ENCODE measurements around the gene PPP1R13B. TPM values are rescaled to one million over a fixed set of nuclear protein-coding genes. Genes with fewer than 3 reads are reported as not detected.

PPP1R13B gene
- polyA plus RNA-seq, 1 of the 3 experiments (the other 2 are of a cell fraction), result 5.7 TPM

DNA sequence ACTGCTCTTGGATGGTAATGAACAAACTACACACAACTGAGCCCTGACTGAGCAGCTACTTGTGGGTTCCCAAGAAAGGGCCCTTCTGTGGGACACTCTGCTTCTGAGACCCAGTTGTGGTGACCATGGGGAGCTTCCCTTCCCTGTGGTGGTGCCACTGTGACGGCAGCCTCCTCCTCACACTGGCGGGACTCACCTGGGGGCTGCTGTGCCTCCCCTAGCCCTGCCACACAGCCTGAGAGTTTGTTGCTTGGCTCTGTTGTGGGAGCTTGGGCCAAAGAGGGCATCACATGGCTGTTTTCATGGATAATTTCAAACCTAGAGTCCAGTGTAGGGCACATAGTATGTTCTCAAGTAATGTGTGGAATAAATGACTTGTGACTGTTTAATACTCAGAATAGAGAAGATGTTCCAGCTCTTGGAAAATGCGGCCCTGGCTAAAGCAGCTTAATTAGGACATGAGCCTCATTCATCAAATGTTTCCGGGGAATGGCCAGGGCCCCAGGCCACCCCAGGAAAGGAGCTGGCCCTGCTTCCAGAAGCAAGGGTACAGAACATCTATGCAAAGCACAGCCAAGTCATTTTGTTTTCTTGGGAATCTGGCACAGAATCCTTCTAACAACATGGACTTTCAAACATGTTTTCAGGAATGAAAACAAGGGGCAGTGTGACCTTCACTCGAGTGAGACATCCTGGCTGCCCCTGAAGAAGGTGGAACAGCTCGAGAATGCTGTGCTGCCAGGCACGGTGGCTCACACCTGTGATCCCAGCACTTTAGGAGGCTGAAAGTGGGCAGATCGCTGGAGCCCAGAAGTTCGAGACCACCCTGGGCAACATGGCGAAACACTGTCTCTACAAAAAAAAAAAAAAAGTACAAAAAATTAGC lies 110.6 kb downstream of the PPP1R13B start:
- H3K36me3 ChIP-seq (replicated peaks in 1 of 2; ENCODE audit: control insufficient read depth in 1 of 2, insufficient read depth in 2 of 2, low read length in 1 of 2), result peaks cover 9 to 56% of the 10 kb centered on the region in 2 experiments
- H3F3A ChIP-seq (replicated peaks; ENCODE audit: insufficient read depth), result no peaks in the 10 kb centered on the region
- POLR2A ChIA-PET, result interaction anchor here (0.7 kb wide), 1 partner anchor 21 kb away, joined by 3 read pairs; no protein-coding TSS in a partner anchor
- no peak overlapping the region for H3K27ac ChIP-seq (ENCODE audit: low read depth in 2 of 2, low read length in 1 of 2)
- H4K20me1 ChIP-seq (ENCODE audit: insufficient read depth), result no peaks in the 10 kb centered on the region
- 91% methylated on average over 9 of the region's 10 CpGs for WGBS (ENCODE audit: low lambda C conversion rate)
- H3K4me2 ChIP-seq, result no peak overlapping the region
- H3K27me3 ChIP-seq (ENCODE audit: insufficient read depth), result no peaks in the 10 kb centered on the region
- H3K4me1 ChIP-seq (ENCODE audit: control insufficient read depth in 1 of 2, insufficient read depth in 2 of 2, low read depth in 1 of 2, low read length in 1 of 2), result no peaks in the 10 kb centered on the region; a peak in 1 of 4 replicates
- no peak overlapping the region for H2AFZ ChIP-seq (ENCODE audit: low read depth)
- TF ChIP-seq, protein P1, sequence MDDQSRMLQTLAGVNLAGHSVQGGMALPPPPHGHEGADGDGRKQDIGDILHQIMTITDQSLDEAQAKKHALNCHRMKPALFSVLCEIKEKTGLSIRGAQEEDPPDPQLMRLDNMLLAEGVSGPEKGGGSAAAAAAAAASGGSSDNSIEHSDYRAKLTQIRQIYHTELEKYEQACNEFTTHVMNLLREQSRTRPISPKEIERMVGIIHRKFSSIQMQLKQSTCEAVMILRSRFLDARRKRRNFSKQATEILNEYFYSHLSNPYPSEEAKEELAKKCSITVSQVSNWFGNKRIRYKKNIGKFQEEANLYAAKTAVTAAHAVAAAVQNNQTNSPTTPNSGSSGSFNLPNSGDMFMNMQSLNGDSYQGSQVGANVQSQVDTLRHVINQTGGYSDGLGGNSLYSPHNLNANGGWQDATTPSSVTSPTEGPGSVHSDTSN (IDR thresholded peaks at IDR 0.05), result no peak
- TF ChIP-seq POLR2AphosphoS5 (IDR thresholded peaks at IDR 0.05; ENCODE audit: low read depth, low read length) (no peak), FOXJ3 (CRISPR knock-in tag; IDR thresholded peaks at IDR 0.05) (no peak), SMC3 (IDR thresholded peaks at IDR 0.05; ENCODE audit: low read depth, low read length) (no peak), JUND (IDR thresholded peaks at IDR 0.05) (no peak), RFX5 (IDR thresholded peaks at IDR 0.05; ENCODE audit: low read length) (no peak), GABPA (IDR thresholded peaks at IDR 0.05; ENCODE audit: low read depth) (no peak), ELF1 (IDR thresholded peaks at IDR 0.05) (no peak), EP300 (IDR thresholded peaks at IDR 0.05; ENCODE audit: borderline replicate concordance in 1 of 2, low read depth in 1 of 2, low read length in 1 of 2) (no peak)
- TF ChIP-seq, protein P2, sequence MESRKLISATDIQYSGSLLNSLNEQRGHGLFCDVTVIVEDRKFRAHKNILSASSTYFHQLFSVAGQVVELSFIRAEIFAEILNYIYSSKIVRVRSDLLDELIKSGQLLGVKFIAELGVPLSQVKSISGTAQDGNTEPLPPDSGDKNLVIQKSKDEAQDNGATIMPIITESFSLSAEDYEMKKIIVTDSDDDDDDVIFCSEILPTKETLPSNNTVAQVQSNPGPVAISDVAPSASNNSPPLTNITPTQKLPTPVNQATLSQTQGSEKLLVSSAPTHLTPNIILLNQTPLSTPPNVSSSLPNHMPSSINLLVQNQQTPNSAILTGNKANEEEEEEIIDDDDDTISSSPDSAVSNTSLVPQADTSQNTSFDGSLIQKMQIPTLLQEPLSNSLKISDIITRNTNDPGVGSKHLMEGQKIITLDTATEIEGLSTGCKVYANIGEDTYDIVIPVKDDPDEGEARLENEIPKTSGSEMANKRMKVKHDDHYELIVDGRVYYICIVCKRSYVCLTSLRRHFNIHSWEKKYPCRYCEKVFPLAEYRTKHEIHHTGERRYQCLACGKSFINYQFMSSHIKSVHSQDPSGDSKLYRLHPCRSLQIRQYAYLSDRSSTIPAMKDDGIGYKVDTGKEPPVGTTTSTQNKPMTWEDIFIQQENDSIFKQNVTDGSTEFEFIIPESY (IDR thresholded peaks at IDR 0.05; ENCODE audit: borderline replicate concordance, low read depth), result no peak
- no peak overlapping the region for H3K4me3 ChIP-seq (ENCODE audit: low read depth in 2 of 2, low read length in 1 of 2)
- no peaks in the 10 kb centered on the region for H3K79me2 ChIP-seq (ENCODE audit: insufficient read depth)
- H3K9me3 ChIP-seq, result no peaks in the 10 kb centered on the region
- no peaks in the 10 kb centered on the region for H3K9me2 ChIP-seq
- no peak for DNase-seq
- CTCF ChIA-PET, result interaction anchor here (0.6 to 1.8 kb wide), 6 partner anchors 10 to 284 kb away, joined by 3 to 4 read pairs (median 3); a partner anchor contains a TSS
- H3K9ac ChIP-seq, result no peak overlapping the region

DNA sequence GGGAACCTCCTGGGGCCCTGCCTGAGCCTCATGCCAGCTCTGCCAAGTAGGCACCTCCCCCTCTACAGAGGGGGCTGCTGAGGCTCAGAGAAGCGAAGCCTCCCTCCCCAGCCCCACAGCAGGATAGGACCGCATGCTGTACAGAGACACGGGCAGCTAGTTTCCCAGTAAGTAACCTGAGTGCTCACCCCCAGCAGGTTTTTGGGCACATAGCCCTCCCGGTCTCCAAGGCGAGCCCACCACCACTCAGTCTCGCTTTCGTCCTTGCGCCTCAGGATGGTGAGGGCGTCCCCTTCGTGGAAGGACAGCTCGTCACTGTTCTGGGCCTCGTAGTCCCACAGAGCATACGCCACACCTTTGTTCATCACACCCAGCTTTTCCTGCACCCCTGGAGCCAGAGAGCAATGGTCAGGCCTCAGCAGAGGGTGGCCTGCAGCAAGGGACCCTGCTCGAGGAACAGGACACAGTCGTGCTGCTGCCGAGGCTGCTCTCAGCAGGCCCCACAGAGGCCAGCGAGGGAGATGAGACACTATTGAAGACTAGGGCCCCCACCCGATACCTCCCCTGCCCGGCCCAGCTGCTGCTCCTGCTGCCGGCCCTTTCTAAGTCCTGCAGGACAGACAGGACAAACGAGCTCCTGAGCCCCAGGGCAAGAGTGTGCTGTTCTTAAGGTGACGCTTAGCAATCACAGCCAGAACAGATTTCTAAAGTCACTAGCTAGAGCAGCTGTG lies 111.4 kb downstream of the PPP1R13B start:
- no peak overlapping the region for H2AFZ ChIP-seq (ENCODE audit: low read depth)
- peaks cover 9 to 56% of the 10 kb centered on the region in 2 experiments for H3K36me3 ChIP-seq (replicated peaks in 1 of 2; ENCODE audit: control insufficient read depth in 1 of 2, insufficient read depth in 2 of 2, low read length in 1 of 2)
- no peaks in the 10 kb centered on the region for H4K20me1 ChIP-seq (ENCODE audit: insufficient read depth)
- H3K4me1 ChIP-seq (ENCODE audit: control insufficient read depth in 1 of 2, insufficient read depth in 2 of 2, low read depth in 1 of 2, low read length in 1 of 2), result no peaks in the 10 kb centered on the region
- ChIA-PET CTCF (interaction anchor here (0.6 to 1.8 kb wide), 7 partner anchors 9 to 283 kb away, joined by 3 to 4 read pairs (median 3); a partner anchor contains a TSS), POLR2A (interaction anchor here (0.6 kb wide), 1 partner anchor 338 kb away, joined by 3 read pairs; no protein-coding TSS in a partner anchor)
- DNase-seq, result no peak
- H3K27ac ChIP-seq (ENCODE audit: low read depth in 2 of 2, low read length in 1 of 2), result no peak overlapping the region; a peak in 1 of 4 replicates
- no peaks in the 10 kb centered on the region for H3K9me2 ChIP-seq
- no peaks in the 10 kb centered on the region for H3F3A ChIP-seq (replicated peaks; ENCODE audit: insufficient read depth)
- no peak overlapping the region for H3K9ac ChIP-seq
- no peak overlapping the region for H3K4me3 ChIP-seq (ENCODE audit: low read depth in 2 of 2, low read length in 1 of 2)
- WGBS (ENCODE audit: low lambda C conversion rate), result 90% methylated on average over 17 of the region's 22 CpGs
- H3K4me2 ChIP-seq, result no peak overlapping the region
- no peaks in the 10 kb centered on the region for H3K79me2 ChIP-seq (ENCODE audit: insufficient read depth)
- no peaks in the 10 kb centered on the region for H3K9me3 ChIP-seq
- no peaks in the 10 kb centered on the region for H3K27me3 ChIP-seq (ENCODE audit: insufficient read depth)
- TF ChIP-seq SMC3 (IDR thresholded peaks at IDR 0.05; ENCODE audit: low read depth, low read length), result no peak
- TF ChIP-seq, protein P3, sequence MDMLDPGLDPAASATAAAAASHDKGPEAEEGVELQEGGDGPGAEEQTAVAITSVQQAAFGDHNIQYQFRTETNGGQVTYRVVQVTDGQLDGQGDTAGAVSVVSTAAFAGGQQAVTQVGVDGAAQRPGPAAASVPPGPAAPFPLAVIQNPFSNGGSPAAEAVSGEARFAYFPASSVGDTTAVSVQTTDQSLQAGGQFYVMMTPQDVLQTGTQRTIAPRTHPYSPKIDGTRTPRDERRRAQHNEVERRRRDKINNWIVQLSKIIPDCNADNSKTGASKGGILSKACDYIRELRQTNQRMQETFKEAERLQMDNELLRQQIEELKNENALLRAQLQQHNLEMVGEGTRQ (IDR thresholded peaks at IDR 0.05; ENCODE audit: borderline replicate concordance, low read depth, low read length), result no peak
- TF ChIP-seq GATA2 (CRISPR knock-in tag; IDR thresholded peaks at IDR 0.05), result no peak
- TF ChIP-seq, protein P4, sequence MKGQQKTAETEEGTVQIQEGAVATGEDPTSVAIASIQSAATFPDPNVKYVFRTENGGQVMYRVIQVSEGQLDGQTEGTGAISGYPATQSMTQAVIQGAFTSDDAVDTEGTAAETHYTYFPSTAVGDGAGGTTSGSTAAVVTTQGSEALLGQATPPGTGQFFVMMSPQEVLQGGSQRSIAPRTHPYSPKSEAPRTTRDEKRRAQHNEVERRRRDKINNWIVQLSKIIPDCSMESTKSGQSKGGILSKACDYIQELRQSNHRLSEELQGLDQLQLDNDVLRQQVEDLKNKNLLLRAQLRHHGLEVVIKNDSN (IDR thresholded peaks at IDR 0.05; ENCODE audit: borderline replicate concordance, low read depth), result no peak
- no peak for TF ChIP-seq RXRA (IDR thresholded peaks at IDR 0.05; ENCODE audit: borderline replicate concordance, low read depth)
- no peak for TF ChIP-seq TCF12 (IDR thresholded peaks at IDR 0.05)
- no peak for TF ChIP-seq CHD2 (IDR thresholded peaks at IDR 0.05; ENCODE audit: low read length, partially characterized antibody)
- TF ChIP-seq, protein P5, sequence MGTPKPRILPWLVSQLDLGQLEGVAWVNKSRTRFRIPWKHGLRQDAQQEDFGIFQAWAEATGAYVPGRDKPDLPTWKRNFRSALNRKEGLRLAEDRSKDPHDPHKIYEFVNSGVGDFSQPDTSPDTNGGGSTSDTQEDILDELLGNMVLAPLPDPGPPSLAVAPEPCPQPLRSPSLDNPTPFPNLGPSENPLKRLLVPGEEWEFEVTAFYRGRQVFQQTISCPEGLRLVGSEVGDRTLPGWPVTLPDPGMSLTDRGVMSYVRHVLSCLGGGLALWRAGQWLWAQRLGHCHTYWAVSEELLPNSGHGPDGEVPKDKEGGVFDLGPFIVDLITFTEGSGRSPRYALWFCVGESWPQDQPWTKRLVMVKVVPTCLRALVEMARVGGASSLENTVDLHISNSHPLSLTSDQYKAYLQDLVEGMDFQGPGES (IDR thresholded peaks at IDR 0.05; ENCODE audit: low read depth, low read length), result no peak
- no peak for TF ChIP-seq NRF1 (IDR thresholded peaks at IDR 0.05; ENCODE audit: low read depth, low read length)
- TF ChIP-seq MXI1 (IDR thresholded peaks at IDR 0.05; ENCODE audit: low read depth, low read length), result no peak
